MCF 10A (cell line): ENCODE data around the gene OR1I1. TPM values are rescaled to one million over a fixed set of nuclear protein-coding genes. Genes with fewer than 3 reads are reported as not detected.

Experiments used
- BruUV-seq: library from RNA; stranded (reverse); fragments of 400-500 nt; replicated peaks from 2 replicates; lab custom pipeline; 2021; lab: Mats Ljungman, UMichigan
- CTCF ChIA-PET: fragments of 300-600 bp; sonication (Branson Sonifier 250); formaldehyde crosslinking; extraction: SDS; loops from one replicate; lab custom pipeline; 2021; ENCODE audit warnings: antibody characterized with exemption, inconsistent platforms; lab: Yijun Ruan, JAX
- POLR2A ChIA-PET: fragments of 300-600, 350-650 bp; sonication (Branson Sonifier 250); formaldehyde crosslinking; extraction: SDS; loops from one replicate; lab custom pipeline; 2020; ENCODE audit warnings: antibody characterized with exemption, inconsistent platforms; lab: Yijun Ruan, JAX
- DNase-seq: peaks from one replicate; pipeline ENCODE4 v3.0.0-alpha.2; 2018; ENCODE audit not compliant: unreplicated experiment
- H3K27ac Mint-ChIP-seq: one replicate; pipeline ENCODE4 v1.8.0; 2022; ENCODE audit warnings: mild to moderate bottlenecking, low read depth, mixed read lengths; ENCODE audit not compliant: unreplicated experiment
- H3K27me3 Mint-ChIP-seq: one replicate; pipeline ENCODE4 v1.8.0; 2022; ENCODE audit warnings: mixed read lengths; ENCODE audit not compliant: insufficient read depth, unreplicated experiment
- H3K36me3 Mint-ChIP-seq: one replicate; pipeline ENCODE4 v1.8.0; 2022; ENCODE audit warnings: mild to moderate bottlenecking, moderate library complexity, mixed read lengths; ENCODE audit not compliant: insufficient read depth, unreplicated experiment
- H3K4me1 Mint-ChIP-seq: one replicate; pipeline ENCODE4 v1.8.0; 2022; ENCODE audit warnings: mixed read lengths; ENCODE audit not compliant: insufficient read depth, unreplicated experiment
- H3K4me3 Mint-ChIP-seq: one replicate; pipeline ENCODE4 v1.8.0; 2022; ENCODE audit warnings: mild to moderate bottlenecking, moderate library complexity, mixed read lengths; ENCODE audit not compliant: unreplicated experiment
- H3K9me3 Mint-ChIP-seq: one replicate; pipeline ENCODE4 v1.8.0; 2022; ENCODE audit warnings: mixed read lengths; ENCODE audit not compliant: unreplicated experiment
- intact Hi-C: fragments of 100-400 bp; cut with micrococcal nuclease; formaldehyde crosslinking; loops from 2 replicates; pipeline ENCODE4 v1.14.1; 2022
- total RNA-seq: library from RNA; stranded (reverse); gene quantifications from 2 replicates; pipeline ENCODE4 v1.2.3, GENCODE V29; 2022
- TF ChIP-seq, protein P1 (sequence below): fragments of 200-600 bp; IDR thresholded peaks from one replicate; pipeline ENCODE4 v1.8.0; 2022; ENCODE audit warnings: antibody characterized with exemption, mild to moderate bottlenecking; ENCODE audit not compliant: unreplicated experiment

The OR1I1 gene
- total RNA-seq, 1 experiment from 2014 or later = not detected

DNA sequence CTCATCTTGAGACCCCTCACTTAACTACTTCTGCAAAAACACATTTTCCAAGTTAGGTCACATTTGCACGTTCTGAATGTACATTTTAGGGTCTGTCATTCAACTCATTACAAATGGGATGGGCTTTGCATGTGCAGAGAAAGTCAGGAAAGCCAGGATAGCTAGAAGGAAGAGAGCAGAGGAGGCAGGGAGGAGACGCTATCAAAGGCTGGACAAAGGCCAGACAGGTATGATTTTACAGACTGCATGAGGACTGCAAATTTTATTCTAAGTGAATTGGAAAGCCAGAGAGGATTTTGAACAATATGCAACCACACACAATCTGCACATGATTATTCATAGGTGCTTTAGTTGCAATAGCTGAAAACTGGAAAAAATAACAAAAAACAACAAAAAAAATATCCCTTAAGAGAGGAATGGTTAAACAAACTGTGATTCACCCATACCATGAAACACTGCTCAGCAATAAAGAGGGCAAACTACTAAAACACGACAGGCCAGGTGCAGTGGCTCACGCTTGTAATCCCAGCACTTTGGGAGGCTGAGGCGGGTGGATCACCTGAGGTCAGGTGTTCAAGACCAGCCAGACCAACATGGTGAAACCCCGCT lies 46.3 kb downstream of the OR1I1 start:
- TF ChIP-seq, protein P1, sequence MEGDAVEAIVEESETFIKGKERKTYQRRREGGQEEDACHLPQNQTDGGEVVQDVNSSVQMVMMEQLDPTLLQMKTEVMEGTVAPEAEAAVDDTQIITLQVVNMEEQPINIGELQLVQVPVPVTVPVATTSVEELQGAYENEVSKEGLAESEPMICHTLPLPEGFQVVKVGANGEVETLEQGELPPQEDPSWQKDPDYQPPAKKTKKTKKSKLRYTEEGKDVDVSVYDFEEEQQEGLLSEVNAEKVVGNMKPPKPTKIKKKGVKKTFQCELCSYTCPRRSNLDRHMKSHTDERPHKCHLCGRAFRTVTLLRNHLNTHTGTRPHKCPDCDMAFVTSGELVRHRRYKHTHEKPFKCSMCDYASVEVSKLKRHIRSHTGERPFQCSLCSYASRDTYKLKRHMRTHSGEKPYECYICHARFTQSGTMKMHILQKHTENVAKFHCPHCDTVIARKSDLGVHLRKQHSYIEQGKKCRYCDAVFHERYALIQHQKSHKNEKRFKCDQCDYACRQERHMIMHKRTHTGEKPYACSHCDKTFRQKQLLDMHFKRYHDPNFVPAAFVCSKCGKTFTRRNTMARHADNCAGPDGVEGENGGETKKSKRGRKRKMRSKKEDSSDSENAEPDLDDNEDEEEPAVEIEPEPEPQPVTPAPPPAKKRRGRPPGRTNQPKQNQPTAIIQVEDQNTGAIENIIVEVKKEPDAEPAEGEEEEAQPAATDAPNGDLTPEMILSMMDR = no peak
- H3K36me3 Mint-ChIP-seq = peaks cover 16% of the 10 kb centered on the region
- no peaks in the 10 kb centered on the region for H3K9me3 Mint-ChIP-seq
- no peak for DNase-seq
- H3K4me1 Mint-ChIP-seq = peaks cover 8% of the 10 kb centered on the region
- no peaks in the 10 kb centered on the region for H3K27me3 Mint-ChIP-seq
- no TSS peak for BruUV-seq
- H3K27ac Mint-ChIP-seq = no peak overlapping the region
- intact Hi-C loops = no loop called here
- no peak overlapping the region for H3K4me3 Mint-ChIP-seq
- POLR2A ChIA-PET = interaction anchor here (0.6 to 0.7 kb wide), 3 partner anchors 22 to 938 kb away, joined by 3 to 4 read pairs (median 3); no protein-coding TSS in a partner anchor
- CTCF ChIA-PET = interaction anchor here (0.7 kb wide), 1 partner anchor 21 kb away, joined by 4 read pairs; no protein-coding TSS in a partner anchor

DNA sequence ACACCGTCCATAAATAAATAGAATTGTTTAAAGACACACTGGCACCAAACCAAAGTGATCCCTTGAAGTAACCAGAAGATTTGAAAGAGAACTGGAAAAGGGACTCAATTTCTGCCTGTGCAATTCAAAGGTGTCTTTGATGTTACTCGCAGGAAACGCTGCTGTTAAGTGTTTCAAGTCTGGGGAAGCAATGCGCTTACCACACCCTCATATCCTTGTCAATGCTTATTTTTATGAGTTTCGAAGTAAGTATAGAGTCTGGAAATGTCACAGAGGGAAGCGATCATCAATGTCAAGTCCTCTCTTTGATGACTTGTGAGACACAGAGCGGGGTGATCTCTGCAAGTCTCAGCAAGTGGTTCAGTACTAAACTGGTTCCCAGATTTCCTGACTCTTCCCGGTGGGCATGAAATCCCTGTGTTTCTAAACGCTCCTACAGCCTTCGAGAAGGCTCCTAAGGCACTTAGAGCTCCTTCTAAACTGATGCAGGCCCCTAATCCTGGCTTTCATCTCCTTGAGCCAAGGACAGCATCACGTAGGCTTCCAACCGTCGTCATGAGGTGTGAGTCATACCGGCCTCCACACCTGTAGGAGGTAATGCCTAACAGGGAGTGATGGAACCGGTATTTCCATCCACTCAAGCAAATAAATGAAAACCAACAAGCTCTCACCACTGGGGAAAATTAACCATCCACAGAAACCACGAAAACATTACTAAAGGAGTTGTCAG lies 48.0 kb downstream of the OR1I1 start:
- ChIA-PET CTCF (no interaction called here), POLR2A (no interaction called here)
- H3K4me3 Mint-ChIP-seq = no peak overlapping the region
- no peaks in the 10 kb centered on the region for H3K4me1 Mint-ChIP-seq
- peaks cover 11% of the 10 kb centered on the region for H3K36me3 Mint-ChIP-seq
- no peaks in the 10 kb centered on the region for H3K9me3 Mint-ChIP-seq
- BruUV-seq = no TSS peak
- no peaks in the 10 kb centered on the region for H3K27me3 Mint-ChIP-seq
- intact Hi-C loops = no loop called here
- TF ChIP-seq, protein P1 = no peak
- DNase-seq = no peak
- no peak overlapping the region for H3K27ac Mint-ChIP-seq

DNA sequence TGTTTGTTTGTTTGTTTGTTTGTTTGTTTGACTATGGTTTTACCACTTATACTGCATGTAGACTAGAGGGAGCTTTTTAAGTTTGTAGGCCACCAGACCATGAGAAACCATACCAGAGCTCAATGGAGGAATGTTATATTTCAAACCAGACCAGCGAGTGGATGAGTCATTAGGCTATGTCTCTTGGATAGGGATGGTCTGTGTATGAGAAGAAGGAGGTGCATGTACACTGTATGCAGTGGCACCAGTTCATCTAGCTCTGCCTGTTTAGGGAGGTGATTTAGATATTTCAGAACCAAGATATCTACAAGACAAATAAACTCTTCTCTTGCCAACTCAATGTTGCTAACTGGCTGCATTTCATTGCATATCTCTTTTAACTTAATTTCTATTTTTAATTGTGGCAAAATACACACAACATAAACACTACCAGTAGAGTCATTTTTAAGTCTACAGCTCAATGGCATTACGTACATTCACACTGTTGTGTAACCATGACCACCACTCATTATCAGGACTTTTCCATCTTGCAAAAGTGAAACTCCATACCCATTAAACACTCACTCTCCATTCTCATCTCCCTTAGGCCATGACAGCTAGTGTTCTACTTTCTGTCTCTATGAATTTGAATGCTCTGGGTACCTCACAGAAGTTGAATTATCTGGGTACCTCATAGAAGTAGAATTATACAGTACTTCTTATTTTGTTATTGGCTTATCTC lies 54.4 kb downstream of the OR1I1 start:
- CTCF ChIA-PET = interaction anchor here (0.7 to 1.4 kb wide), 5 partner anchors 13 to 35 kb away, joined by 3 to 5 read pairs (median 5); no protein-coding TSS in a partner anchor
- H3K36me3 Mint-ChIP-seq = no peaks in the 10 kb centered on the region
- peaks cover 13% of the 10 kb centered on the region for H3K9me3 Mint-ChIP-seq
- no peak overlapping the region for H3K27ac Mint-ChIP-seq
- no TSS peak for BruUV-seq
- no peak overlapping the region for H3K4me3 Mint-ChIP-seq
- no peak for DNase-seq
- H3K4me1 Mint-ChIP-seq = no peaks in the 10 kb centered on the region
- POLR2A ChIA-PET = no interaction called here
- intact Hi-C loops = no loop called here
- H3K27me3 Mint-ChIP-seq = no peaks in the 10 kb centered on the region
- TF ChIP-seq, protein P1 = no peak

DNA sequence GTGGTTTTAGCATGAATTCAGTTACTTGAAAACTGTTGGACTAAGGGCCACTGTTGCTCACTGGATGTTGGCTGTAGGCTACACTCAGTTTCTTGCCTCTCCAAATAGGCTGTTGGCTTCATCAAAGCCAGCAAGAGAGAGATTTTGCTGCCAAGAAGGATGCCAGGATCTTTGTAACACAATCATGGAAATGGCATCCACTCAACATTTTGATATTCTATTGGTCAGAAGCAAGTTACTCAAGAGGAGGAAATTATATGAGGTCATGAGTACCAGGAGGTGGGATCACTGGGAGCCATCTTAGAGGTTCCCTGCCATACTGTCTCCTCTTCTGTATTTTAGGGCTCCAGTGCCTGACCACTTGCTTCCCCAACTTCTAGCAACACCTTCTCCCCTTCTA lies 55.8 kb downstream of the OR1I1 start:
- ChIA-PET CTCF (interaction anchor here (0.6 kb wide), 1 partner anchor 420 kb away, joined by 3 read pairs; no protein-coding TSS in a partner anchor), POLR2A (interaction anchor here (0.6 kb wide), 1 partner anchor 32 kb away, joined by 3 read pairs; no protein-coding TSS in a partner anchor)
- peaks cover 13% of the 10 kb centered on the region for H3K9me3 Mint-ChIP-seq
- BruUV-seq = no TSS peak
- H3K27me3 Mint-ChIP-seq = no peaks in the 10 kb centered on the region
- no peak overlapping the region for H3K27ac Mint-ChIP-seq
- DNase-seq = no peak
- intact Hi-C loops = no loop called here
- H3K4me1 Mint-ChIP-seq = no peaks in the 10 kb centered on the region
- no peak overlapping the region for H3K4me3 Mint-ChIP-seq
- H3K36me3 Mint-ChIP-seq = no peaks in the 10 kb centered on the region
- TF ChIP-seq, protein P1 = no peak
